Activated T-cell treated with anti-CD3 and anti-CD28 coated beads for 24 hours (primary cell): ENCODE results near the gene KIF26B.
"Not testable (repeated sequence)": the region's sequence is repeated elsewhere in the genome, so short reads cannot be mapped to it uniquely, and the experiment has no call there.

ENCODE experiments used
- DNase-seq: peaks from one replicate; pipeline ENCODE4 v3.0.0-alpha.2; 2020; ENCODE audit warnings: low read depth

KIF26B gene

DNA sequence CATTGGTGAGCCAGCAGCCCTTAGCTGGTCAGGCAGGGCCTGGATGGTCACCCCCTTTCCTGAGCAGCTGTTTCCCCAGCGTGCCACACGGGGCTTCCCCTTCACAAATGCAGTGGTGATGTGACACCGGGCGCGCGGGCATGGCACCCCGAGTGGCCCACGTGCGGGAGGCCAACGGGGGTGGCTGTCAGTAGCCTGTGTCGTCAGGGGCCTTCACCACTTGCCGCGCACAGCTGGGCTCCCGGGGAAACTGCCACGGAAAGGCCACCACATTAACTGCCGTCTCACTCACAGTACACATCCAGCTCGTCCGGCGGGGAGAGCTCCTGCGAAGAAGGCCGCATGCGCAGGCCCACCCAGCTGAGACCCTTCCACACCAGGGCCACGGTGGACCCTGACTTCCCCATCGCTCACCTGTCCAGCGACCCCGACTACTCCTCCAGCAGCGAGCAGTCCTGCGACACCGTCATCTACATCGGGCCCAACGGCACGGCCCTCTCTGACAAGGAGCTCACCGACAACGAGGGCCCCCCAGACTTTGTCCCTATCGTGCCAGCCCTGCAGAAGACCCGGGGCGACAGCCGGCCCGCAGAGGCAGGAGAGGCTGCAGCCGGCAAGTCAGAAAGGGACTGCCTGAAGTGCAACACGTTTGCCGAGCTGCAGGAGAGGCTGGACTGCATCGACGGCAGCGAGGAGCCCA lies 530.5 kb downstream of the KIF26B start:
- DNase-seq: no peak

GRCh38 chr1:245686006-245686405 lies 531.2 kb downstream of the KIF26B start:
- DNase-seq: no peak

DNA sequence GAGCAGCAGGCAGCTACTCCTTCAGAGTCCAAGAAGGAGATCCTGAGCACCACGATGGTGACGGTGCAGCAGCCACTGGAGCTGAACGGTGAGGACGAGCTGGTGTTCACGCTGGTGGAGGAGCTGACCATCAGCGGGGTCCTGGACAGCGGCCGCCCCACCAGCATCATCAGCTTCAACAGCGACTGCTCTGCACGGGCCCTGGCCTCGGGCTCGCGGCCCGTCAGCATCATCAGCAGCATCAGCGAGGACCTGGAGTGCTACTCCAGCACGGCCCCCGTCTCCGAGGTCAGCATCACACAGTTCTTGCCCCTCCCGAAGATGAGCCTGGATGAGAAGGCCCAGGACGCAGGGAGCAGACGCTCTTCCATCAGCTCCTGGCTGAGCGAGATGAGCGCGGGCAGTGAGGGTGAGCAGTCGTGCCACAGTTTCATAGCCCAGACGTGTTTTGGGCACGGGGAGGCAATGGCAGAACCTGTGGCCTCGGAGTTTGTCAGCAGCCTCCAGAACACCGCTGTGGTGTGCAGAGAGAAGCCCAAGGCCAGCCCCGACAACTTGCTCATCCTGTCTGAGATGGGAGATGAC lies 531.8 kb downstream of the KIF26B start:
- no peak for DNase-seq

- no peak for DNase-seq
These were observed 532.4 kb downstream of the KIF26B start for GRCh38 chr1:245687152-245687635.

DNA sequence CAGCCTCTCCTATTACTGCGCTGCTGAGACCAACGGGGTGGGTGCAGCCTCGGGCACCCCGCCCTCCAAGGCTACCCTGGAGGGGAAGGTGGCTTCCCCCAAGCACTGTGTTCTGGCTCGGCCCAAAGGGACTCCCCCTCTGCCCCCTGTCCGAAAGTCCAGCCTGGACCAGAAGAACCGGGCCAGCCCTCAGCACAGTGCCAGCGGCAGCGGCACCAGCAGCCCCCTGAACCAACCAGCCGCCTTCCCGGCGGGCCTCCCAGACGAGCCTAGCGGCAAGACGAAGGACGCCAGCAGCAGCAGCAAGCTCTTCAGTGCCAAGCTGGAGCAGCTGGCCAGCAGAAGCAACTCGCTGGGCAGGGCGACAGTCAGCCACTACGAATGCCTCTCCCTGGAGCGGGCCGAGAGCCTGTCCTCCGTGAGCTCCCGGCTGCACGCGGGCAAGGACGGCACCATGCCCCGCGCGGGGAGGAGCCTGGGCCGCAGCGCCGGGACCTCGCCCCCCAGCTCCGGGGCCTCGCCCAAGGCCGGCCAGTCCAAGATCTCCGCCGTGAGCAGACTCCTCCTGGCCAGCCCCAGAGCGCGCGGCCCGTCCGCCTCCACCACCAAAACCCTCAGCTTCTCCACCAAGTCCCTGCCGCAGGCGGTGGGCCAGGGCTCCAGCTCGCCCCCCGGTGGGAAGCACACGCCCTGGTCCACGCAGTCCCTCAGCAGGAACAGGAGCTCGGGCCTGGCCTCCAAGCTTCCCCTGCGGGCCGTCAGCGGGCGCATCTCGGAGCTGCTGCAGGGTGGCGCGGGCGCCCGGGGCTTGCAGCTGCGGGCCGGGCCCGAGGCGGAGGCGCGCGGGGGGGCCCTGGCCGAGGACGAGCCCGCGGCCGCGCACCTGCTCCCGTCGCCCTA lies 533.1 kb downstream of the KIF26B start:
- no peak for DNase-seq

- DNase-seq: no peak
These were observed 534.0 kb downstream of the KIF26B start for GRCh38 chr1:245688536-245689453.

GRCh38 chr1:245690156-245690690 lies 535.4 kb downstream of the KIF26B start:
- DNase-seq: no peak

- no peak for DNase-seq
These were observed 536.3 kb downstream of the KIF26B start for GRCh38 chr1:245690946-245691541.

- DNase-seq: no peak
These were observed 537.1 kb downstream of the KIF26B start for GRCh38 chr1:245691897-245692296.

DNA sequence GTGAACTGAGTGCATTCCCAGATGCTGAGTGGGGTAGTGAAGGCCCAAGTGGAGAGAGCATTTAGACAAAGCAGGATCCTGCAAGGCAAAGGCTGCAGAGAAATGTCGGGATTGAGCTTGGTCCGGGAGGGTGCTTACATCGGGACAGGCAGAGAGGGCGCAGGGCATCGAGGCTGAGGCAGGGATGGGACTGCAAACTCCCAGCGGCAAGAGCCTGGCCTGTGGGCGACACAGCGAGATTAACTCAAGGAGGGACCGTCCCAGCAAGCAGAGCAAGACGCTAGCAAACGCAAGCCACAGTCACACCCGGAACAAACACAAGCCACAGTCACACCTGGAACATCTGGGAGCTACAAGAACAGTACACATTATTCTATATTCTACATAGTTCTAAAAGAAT lies 537.5 kb downstream of the KIF26B start:
- no peak for DNase-seq

DNA sequence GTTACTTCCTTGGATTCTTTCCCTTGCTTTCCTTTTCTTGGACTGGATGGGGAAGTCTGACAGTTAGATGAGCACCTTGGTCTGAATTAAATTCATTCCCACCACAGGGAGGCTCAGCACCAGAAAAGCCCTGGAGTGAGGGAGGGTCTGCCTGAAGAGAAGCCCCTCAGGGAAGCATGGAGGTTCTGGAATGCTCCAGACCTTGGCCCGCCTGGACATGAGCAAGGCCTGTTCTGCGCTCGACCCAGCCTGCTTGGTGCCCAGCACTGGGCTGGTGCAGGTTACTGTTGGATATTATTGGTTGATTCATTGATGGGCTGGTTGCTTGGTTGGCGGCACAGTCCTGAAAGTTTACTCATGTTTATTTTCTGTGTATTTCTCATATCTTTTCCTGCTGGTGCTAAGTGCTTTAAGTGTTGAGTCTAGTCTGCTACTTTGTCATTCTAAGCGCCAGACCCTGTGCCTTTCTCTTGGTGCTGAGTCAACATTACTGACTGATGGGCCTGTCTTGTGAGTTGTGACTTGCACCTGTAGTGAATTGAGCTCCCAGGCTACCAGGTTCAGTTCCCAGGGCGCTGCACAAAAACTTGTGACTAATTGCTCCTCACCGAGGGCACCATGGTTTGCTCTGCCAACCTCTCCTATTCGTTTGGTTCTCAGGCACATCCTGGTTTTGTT lies 538.5 kb downstream of the KIF26B start:
- DNase-seq: no peak

- DNase-seq: no peak
These were observed 539.4 kb downstream of the KIF26B start for GRCh38 chr1:245693941-245694752.

- DNase-seq: no peak
These were observed 540.0 kb downstream of the KIF26B start for GRCh38 chr1:245694753-245695195.

- no peak for DNase-seq
These were observed 540.4 kb downstream of the KIF26B start for GRCh38 chr1:245695211-245695610.

DNA sequence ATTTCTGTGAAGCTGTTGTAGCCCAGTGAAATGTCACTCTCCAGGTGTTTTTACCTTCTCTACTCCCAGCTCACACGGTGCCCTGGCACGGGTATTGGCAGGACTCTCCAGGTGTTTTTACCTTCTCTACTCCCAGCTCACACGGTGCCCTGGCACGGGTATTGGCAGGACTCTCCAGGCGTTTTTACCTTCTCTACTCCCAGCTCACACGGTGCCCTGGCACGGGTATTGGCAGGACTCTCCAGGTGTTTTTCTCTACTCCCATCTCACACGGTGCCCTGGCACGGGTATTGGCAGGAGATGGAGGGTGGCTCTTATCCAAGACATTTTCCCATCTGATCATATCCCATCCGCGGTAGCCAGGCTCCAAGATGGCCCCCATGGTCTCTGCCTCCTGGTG lies 540.9 kb downstream of the KIF26B start:
- DNase-seq: not testable (repeated sequence)

DNA sequence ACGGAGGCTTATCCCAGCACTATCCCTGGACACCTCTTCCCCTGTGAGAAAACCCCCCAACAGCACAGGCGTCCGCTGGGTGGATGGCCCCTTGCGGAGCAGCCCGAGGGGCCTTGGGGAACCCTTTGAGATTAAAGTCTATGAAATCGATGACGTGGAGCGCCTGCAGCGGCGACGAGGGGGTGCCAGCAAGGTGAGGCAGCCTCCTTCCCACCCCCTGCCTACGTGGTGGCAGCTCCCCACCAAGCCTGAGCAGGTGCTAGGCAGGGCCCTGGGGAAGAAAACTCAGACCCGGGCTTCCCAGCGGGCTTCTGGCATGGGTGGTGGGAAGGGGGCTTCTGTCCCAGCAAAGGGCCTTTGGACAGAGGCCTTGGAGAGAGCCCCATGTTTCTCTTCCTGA lies 543.3 kb downstream of the KIF26B start:
- no peak for DNase-seq

- DNase-seq: no peak
These were observed 544.1 kb downstream of the KIF26B start for GRCh38 chr1:245698860-245699259.

- DNase-seq: no peak
These were observed 545.8 kb downstream of the KIF26B start for GRCh38 chr1:245700631-245701030.

GRCh38 chr1:245701631-245702030 lies 546.8 kb downstream of the KIF26B start:
- DNase-seq: no peak
